Measurements from ENCODE around the gene KDM5A.
"Not testable (repeated sequence)": the region's sequence is repeated elsewhere in the genome, so short reads cannot be mapped to it uniquely, and the experiment has no call there.

The KDM5A gene

DNA sequence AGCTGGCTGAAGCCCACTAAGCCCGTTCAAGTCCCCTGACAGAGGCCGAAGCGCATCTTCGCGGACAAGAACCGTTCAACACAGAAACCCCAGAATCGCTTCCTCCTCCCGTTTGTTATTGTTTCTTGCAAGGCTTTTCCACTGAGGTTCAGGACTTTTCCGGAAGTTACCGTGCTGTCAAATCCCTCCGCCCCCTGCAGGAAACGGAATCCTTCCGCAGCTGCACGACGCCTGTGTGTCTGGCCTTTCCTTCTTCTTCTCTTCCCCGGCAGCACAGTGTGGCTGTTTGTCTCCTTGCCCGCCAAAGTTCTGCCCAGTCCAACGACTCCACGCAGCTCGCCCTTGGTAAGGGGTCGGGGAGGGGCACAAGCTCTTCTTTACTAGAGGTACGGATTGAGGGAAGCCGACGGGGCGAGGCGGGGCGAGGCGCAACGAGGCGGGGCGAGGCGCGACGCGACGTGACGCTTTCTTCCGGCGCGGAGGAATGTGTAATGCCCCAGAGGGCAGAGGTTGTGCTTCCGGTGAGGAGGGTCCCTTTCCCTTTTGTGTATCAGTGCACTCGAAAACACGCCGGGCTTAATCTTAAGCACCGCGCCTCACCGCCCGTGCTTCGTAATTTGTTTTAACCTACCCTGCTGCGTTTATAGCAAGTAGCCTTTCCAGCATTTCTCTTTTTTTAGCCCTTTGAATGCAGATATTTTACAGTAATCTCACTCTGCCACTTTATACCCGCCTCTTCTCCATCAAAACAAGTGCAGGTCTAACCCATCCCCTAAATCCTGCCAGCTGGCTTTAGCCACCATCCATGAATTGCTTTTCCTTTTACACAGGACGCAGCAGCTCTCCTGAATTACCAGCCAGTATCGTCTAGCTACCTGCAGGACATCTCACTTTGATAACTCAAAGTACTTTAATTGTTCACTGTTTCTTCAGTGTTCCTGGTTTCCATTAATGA, at the start of gene KDM5A:
Gene KDM5A (minus strand): TSS at position 179 of the 955 bp plus-strand sequence. CDS start 229 bp downstream, outside the sequence.
- no peak for DNase-seq

DNA sequence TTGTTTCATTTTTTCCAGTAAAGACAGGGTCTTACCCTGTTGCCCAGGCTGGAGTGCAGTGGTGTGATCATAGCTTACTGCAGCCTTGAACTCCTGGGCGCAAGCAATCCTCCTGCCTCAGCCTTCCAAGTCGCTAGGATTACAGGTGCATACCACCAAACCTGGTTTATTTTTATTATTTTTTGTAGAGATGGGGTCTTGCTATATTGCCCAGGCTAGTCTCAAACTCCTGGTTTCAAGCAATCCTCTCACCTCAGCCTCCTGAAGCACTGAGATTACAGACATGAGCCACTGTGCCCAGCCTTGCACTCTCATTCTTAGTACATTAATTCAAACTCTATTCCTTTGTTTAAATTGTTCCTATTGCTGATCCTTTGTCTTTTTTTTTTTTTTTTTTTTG, 46.6 kb upstream of the KDM5A start:
- DNase-seq, result not testable (repeated sequence)

DNA sequence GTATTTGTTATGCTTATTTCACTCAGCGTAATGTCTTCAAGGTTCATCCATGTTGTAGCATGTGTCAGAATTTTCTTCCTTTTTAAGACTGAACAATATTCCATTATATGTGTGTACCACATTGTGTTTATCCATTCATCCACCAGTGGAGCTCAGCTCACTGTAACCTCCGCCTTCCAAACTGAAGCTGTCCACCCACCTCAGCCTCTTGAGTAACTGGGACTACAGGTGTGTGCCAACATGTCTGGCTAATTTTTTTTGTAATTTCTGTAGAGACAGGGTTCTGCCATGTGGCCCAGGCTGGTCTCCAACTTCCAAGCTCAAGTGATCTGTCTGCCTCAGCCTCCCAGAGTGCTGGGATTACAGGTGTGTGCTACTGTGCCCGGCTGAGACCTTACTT, 33.4 kb upstream of the KDM5A start:
- DNase-seq, result no peak

DNA sequence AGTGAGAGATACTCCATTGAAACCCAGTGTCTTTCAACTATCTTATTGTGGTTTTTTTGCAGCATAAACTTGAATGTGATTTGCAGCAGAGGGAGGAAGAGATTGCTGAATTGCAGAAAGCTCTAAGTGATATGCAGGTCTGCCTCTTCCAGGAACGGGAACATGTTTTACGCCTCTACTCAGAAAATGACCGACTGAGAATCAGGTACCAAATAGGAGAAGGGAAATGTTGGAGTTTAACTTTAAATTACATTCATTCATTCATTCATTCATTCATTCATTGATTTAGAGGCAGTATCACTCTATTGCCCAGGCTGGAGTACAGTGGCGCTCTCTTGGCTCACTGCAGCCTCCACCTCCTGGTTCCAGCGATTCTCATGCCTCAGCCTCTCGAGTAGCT, 29.3 kb upstream of the KDM5A start:
- DNase-seq, result no peak

DNA sequence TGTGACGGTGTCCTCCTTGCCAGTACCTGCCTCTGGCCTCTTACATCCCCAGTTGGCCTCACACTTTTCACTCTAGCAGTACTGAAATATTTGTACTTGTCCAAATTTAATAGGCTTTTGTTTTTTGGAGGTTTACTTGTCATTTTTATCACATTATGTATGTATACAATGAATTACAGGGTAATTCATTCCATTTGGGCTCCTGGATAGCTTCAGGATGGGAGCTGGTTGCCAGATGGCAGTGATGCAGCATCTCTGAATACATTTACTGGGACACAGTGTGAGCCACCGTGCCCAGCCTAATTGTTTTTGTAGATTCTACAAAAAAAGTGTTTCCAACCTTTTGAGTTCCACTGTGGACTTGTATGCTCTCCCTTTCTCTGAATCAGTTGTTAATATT, 25.7 kb upstream of the KDM5A start:
- no peak for DNase-seq

DNA sequence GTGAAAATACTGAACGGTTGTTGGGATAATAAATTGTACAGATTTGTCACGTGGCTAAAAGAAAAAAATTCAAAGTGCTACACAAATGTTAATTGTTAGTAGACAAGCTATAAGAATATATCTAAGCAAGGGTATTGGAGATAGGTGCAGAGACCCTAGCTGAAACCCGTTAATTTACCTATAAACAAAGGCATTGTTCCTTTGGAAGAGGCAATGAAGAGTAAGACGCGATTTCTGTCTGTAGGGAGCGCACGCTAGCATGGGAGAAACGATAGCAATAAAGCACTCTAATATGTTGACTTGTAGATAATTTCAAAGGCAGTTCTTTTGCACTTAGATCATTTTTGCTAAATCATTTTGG, 12.9 kb upstream of the KDM5A start:
- DNase-seq, result no peak

DNA sequence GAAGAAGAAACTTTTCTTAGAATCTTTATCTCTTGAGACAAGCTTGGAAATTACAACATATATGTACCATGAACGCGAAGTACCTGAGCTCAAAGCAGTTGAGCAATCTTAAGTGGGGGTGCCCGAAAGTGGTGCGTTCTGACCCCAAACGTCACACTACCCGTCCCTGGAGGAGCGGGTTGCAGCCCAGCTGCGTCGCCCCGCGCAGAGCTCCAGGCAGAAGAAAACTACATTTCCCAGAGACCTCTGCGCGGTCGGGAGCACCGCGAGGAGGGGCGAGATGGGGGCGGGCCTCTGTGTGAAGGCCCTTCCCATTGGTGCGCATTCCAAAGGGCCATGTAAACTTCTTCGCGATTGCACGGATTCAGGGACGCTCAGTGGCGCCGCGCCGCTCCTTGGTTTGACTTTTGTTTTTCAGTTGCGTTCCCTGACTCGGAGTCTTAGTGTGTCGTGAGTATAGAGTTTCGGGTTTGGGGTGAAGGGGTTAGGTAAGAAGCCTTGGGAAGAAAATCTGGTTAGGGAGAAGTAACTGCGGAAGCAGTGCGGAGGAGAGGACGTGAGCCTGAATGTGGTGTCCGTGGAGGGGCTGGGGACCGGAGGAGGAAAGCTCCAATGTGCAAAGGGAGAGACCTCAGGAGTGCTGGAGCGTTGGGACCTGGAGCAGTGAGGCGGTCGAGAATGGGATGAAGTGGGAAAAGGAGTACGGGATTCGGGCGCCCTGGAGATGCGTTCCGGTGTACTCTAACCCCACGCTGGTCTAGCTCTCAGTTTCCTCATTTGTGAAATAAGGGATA, 12.3 kb upstream of the KDM5A start, which contains the start of gene CCDC77:
Gene CCDC77 (plus strand): TSS at position 410 of the 794 bp plus-strand sequence. CDS start 7,740 bp downstream, outside the sequence.
- no peak for DNase-seq

DNA sequence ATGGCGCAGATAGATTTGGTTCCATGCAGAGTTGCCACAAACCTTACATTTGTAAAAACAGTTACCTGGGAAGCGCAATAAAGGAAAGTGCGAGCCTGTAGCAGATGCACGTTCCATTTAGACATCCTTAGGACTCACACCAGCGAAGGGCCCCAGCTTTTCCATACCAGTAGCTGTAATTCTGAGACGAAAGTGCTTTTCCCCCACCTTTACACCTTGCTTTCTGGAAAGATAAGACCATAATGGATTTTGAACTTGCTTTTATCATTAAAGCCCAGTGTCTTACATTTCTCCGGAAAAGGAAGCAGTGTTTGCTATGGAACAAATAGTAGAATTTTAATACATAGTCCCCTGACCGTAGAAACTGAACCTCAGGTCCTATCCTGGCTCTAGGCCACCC, 11.7 kb upstream of the KDM5A start:
- DNase-seq, result no peak

DNA sequence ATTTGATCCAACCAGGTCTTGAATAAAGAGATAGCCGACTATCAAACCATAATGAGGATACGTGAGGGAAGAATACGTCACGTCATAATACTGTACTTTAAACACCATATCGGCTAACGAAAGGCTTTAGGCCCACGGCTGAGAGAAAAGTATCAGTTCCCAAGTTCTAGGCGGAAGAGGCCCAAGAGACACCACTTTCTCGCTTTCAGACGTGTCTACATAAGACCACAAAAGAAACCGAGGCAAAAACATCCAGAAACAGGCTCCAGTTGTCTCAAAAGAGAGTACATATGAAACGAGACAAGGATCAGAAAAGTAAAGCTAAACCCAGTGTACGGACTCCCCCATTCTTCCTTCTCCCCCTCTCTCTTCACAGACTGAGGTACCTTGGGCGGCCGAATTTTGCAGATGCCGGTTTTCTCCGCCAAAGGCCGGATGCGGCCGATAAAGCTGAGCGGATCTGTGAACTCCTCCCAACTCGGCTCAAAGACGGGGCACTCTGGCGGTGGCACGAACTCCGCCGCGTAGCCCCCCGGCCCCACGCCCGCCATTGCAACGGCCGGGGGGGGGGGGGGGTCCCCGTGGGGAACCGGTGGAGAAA, 479 bp downstream of the KDM5A start:
- DNase-seq, result no peak

DNA sequence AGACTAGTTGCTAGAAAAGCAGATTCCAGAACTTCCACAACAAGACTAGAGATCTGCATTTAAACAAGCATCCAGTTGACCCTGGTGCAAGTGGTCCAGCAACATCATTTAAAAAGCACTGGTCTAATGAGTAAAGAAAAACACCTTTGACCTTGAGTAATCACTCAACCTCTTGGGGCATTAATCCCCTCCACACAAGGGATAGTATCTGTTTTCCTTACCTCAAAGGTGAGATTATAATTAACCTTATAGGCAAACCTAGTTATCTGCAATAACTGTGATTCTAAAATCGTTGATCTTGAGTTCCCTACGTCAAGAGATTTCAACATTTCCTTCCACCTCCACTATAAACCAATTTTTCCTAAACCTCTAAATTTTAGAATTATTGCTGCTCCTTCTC, 1.1 kb downstream of the KDM5A start:
- DNase-seq, result no peak

DNA sequence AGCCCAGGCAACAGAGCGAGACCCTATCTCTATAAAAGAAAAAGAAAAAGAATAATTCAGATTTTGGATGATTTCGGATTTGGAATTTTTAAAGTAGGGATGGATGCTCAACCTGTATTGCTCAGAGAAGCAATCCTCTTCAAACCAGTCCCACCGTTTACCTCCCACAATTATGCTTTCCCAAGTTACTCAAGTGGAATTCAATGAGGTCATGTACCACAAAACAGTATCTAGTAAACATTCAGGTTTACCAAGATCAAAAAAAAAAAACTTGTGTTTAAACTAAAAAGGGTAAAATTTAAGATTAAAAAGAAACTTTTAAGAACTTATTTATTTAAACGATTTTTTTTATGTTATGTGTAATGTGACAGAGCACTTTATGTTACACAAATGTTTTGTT, 2.5 kb downstream of the KDM5A start:
- no peak for DNase-seq

DNA sequence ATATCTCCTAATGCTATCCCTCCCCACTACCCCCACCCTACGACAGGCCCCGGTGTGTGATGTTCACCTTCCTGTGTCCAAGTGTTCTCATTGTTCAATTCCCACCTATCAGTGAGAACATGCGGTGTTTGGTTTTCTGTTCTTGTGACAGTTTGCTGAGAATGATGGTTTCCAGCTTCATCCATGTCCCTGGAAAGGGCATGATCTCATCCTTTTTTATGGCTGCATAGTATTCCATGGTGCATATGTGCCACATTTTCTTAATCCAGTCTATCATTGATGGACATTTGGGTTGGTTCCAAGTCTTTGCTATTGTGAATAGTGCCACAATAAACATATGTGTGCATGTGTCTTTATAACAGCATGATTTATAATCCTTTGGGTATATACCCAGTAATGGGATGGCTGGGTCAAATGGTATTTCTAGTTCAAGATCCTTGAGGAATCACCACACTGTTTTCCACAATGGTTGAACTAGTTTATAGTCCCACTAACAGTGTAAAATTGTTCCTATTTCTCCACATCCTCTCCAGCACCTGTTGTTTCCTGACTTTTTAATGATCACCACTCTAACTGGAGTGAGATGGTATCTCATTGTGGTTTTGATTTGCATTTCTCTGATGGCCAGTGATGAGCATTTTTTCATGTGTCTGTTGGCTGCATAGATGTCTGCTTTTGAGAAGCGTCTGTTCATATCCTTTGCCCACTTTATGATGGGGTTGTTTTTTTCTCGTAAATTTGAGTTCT, 18.2 kb downstream of the KDM5A start:
- not testable (repeated sequence) for DNase-seq

DNA sequence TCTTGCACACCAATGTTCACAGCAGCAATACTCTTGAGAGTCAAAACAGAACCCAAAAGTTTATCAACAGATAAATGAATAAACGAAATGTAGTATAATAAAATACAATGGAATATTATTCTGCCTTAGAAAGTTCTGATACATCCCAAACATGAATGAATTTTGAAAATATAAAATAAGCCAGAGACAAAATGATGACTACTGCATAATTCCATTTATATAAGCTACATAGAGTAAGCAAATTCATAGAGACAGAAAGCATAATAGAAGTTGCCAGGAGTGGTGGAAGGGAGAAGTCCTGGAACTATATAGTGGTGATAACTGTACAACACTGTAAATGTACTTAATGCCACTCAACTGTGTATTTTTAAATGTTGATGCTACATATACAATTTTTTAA, 21.1 kb downstream of the KDM5A start:
- no peak for DNase-seq

DNA sequence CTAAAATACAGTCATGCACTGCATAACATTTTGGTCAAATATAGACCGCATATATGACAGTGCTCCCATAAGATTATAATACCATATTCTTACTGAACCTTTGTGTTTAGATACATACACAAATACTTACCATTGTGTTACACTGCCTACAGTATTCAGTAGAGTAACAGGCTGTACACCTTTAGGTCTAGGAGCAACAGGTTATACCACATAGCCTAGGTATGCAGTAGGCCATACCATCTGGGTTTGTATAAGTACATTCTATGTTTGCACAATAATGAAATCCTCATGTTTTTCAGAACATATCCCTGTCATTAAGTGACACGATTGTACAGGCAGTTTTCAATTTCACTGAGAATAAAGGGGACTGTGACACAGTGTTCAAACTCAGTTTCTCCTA, 22.3 kb downstream of the KDM5A start:
- no peak for DNase-seq

DNA sequence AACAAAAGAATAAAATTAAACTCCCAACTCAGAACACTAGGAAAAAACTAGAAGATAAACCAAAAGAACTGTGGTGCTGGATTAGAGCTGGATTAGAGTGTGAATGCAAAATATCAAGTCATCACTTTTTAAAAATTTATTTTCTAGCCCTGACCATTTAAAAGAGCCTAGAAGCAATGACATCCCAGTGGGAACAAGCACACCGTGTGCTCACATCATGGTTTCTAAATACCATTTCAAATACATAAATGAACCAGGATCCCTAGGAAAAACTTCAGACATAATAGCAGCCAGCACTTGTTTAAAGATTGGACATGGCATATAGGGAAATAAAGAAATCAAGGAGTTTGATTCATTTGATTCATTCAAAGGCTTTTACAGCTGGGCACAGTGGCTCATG, 30.0 kb downstream of the KDM5A start:
- DNase-seq, result no peak

DNA sequence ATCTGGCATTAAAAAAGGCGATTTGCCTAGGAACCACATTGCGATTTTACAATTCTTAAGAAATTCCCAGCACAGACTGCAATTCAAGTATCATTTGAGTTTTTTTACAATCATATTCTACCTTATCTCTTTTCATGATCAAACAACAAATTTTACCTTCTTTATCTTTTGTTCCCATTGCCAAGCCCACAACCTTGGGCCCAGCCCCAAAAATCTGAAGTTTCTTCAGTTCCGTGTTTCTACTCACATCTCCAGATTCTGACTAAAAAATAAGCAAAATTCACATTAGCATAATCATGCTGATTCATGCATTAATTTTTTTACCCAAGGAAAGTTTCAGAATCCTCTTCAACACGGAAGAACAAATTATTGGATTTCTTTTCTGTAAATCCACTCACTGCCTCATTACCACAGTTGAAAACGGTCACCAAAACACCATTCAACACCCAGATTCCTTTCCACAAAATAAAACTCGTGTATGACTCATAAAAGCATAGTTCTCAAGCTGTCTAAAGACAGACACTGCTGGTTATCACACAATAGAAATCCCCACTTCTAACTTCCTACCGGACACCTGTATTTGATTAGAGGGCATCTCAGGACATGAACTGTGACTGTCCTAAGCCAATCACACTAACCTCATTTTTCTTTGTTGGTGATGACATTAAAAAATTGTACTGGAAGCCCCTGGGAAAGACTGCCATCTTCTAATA, 32.7 kb downstream of the KDM5A start:
- no peak for DNase-seq

DNA sequence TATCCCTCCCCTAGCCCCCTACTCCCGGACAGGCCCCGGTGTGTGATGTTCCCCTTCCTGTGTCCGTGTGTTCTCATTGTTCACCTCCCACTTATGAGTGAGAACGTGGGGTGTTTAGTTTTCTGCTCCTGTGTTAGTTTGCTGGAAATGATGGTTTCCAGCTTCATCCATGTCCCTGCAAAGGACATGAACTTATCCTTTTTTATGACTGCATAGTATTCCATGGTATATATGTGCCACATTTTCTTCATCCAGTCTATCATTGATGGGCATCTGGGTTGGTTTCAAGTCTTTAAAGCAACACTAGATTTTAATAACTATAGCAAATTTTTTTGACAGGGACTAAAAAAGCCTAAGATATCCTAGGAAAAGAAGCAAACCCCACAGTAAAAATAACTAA, 37.9 kb downstream of the KDM5A start:
- not testable (repeated sequence) for DNase-seq

DNA sequence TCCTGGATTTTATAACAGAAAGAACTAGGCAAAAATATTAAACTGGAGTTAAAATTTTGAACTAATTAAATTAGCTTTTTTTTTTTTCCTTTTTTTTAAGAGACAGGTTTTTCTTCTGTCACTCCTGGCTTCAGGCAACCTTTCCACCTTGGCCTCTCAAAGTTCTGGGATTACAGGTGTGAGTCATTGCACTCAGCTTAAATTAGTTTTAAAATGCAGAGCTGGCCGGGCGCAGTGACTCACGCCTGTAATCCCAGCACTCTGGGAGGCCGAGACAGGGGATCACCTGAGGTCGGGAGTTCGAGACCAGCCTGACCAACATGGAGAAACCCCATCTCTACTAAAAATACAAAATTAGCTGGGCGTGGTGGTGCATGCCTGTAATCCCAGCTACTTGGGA, 39.5 kb downstream of the KDM5A start:
- not testable (repeated sequence) for DNase-seq

DNA sequence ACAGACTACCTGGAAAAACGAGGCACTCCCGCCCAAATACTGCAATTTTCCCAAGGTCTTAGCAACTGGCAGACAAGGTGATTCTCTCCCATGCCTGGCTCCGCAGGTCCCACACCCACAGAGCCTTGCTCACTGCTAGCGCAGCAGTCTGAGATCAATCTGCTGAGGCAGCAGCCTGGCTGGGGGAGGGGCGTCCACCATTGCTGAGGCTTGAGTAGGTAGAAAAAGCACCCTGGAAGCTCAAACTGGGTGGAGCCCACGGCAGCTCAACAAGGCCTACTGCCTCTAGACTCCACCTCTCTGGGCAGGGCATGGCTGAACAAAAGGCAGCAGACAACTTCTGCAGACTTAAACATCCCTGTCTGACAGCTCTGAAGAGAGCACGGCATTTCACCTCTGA, 46.1 kb downstream of the KDM5A start:
- not testable (repeated sequence) for DNase-seq

DNA sequence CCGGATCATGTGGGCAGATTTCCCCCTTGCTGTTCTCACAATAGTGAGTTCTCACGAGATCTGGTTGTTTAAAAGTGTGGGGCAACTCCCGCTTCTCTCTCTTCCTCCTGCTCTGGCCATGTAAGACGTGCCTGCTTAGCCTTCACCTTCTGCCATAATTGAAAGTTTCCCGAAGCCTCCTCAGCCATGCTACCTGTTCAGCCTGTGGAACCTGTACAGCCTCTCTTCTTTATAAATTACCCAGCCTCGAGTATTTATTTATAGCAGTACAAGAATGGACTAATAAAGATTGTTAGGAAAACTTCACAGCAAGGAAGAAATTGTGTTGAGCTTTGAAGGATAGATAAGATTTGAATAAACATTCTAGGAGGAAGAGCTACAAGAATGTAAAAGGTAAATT, 52.1 kb downstream of the KDM5A start:
- no peak for DNase-seq

DNA sequence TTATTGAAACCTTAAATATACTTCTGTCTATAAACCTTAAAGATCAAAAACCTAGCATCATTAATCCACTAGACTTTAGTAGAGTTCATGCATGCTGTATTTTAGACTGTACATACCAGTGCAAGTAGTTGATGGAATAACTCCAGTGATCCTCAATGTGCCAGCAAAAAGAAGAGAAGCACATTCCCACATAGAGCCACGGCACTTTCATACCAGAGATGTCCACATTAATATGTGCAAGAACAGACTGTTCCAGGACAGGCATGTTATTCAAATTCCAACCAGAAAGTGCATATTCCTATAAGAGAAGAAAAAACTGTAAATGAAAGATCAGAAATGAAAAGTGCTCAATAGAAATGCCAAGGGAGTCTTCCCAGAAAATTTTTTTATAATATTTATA, 55.0 kb downstream of the KDM5A start:
- no peak for DNase-seq

DNA sequence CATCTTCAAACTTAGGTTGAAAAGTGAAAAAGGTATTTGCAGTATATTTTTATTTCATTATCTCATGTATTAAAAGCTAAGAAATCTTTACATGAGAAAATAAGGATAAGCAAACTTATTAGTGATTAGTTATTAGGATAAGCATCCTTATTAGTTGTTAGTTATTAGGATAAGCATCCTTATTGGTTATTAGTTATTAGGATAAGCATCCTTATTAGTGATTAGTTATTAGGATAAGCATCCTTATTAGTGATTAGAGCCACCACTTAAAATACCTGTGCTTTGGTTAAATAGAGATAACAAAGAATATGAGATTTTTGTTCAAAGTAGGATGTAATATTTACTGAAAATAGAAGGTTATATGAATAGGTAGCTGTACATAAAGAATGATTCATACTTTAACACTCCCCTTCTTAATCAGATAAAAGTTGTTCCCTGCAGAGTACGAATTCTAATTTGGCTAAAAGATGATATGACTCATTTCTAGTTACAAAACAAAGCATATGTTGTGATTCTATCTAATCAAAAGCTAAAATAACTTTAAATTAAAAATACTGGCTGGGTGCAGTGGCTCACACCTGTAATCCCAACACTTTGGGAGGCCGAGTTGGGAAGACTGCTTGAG, 56.4 kb downstream of the KDM5A start:
- DNase-seq, result no peak
